Stomach smooth muscle (tissue), 2 donors: ENCODE measurements around the gene FAM163A.

ENCODE experiments used
- H3K27ac ChIP-seq: one replicate; pipeline ENCODE4 v1.7.0; 2013; ENCODE audit warnings: mild to moderate bottlenecking, low read length, inconsistent platforms
- H3K27me3 ChIP-seq, 2 donors: one replicate each; pipeline ENCODE4 v1.7.0; 2013; ENCODE audit warnings: low read length in 2 of 2; ENCODE audit not compliant: insufficient read depth in 2 of 2, control insufficient read depth in 1 of 2
- H3K36me3 ChIP-seq, 2 donors: one replicate each; pipeline ENCODE4 v1.7.0; 2013; ENCODE audit warnings: low read length in 2 of 2; ENCODE audit not compliant: control insufficient read depth in 2 of 2, insufficient read depth in 2 of 2
- H3K4me1 ChIP-seq: one replicate; pipeline ENCODE4 v1.7.0; 2013; ENCODE audit warnings: low read length; ENCODE audit not compliant: control insufficient read depth, insufficient read depth
- H3K4me3 ChIP-seq, 2 donors: one replicate each; pipeline ENCODE4 v1.7.0; 2013; ENCODE audit warnings: low read length in 2 of 2
- H3K9ac ChIP-seq, 2 donors: one replicate each; pipeline ENCODE4 v1.7.0; 2013; ENCODE audit warnings: low read length in 2 of 2, mild to moderate bottlenecking in 1 of 2
- H3K9me3 ChIP-seq, 2 donors: one replicate each; pipeline ENCODE4 v1.7.0; 2013; ENCODE audit warnings: low read length in 2 of 2; ENCODE audit not compliant: control insufficient read depth in 2 of 2
- donor health status: healthy.
- donor health status: Pancreatic carcinoma.

Gene FAM163A

GRCh38 chr1:179750630-179751029, 7.5 kb downstream of the FAM163A start:
- Histone ChIP-seq H3K4me1 (no peaks in the 10 kb centered on the region), H3K4me3 (no peak overlapping the region), H3K27me3 (peaks cover 0 to 5% of the 10 kb centered on the region in 2 donors), H3K9me3 (no peaks in the 10 kb centered on the region), H3K27ac (no peak overlapping the region), H3K9ac (no peak overlapping the region), H3K36me3 (no peaks in the 10 kb centered on the region)

GRCh38 chr1:179753061-179753460, 10.0 kb downstream of the FAM163A start:
- H3K27ac ChIP-seq = no peak overlapping the region
- no peaks in the 10 kb centered on the region for H3K36me3 ChIP-seq
- no peak overlapping the region for H3K4me3 ChIP-seq
- no peaks in the 10 kb centered on the region for H3K9me3 ChIP-seq
- no peak overlapping the region for H3K9ac ChIP-seq
- no peaks in the 10 kb centered on the region for H3K4me1 ChIP-seq
- H3K27me3 ChIP-seq = no peaks in the 10 kb centered on the region

- Histone ChIP-seq H3K36me3 (no peaks in the 10 kb centered on the region), H3K9me3 (no peaks in the 10 kb centered on the region), H3K4me1 (no peaks in the 10 kb centered on the region), H3K27me3 (no peaks in the 10 kb centered on the region), H3K9ac (no peak overlapping the region), H3K4me3 (no peak overlapping the region), H3K27ac (no peak overlapping the region)
Observed at GRCh38 chr1:179754041-179754624, 11.0 kb downstream of the FAM163A start.

GRCh38 chr1:179757933-179758332, 14.8 kb downstream of the FAM163A start:
- Histone ChIP-seq H3K36me3 (no peaks in the 10 kb centered on the region), H3K4me1 (no peaks in the 10 kb centered on the region), H3K4me3 (no peak overlapping the region), H3K27me3 (no peaks in the 10 kb centered on the region), H3K9ac (no peak overlapping the region), H3K9me3 (no peaks in the 10 kb centered on the region), H3K27ac (no peak overlapping the region)

GRCh38 chr1:179760521-179760920, 17.4 kb downstream of the FAM163A start:
- H3K27ac ChIP-seq = no peak overlapping the region
- H3K36me3 ChIP-seq = no peaks in the 10 kb centered on the region
- no peak overlapping the region for H3K9ac ChIP-seq
- H3K4me1 ChIP-seq = no peaks in the 10 kb centered on the region
- H3K4me3 ChIP-seq = no peak overlapping the region
- H3K27me3 ChIP-seq = no peaks in the 10 kb centered on the region
- H3K9me3 ChIP-seq = peaks cover 0 to 7% of the 10 kb centered on the region in 2 donors

- Histone ChIP-seq H3K9ac (no peak overlapping the region), H3K4me1 (no peaks in the 10 kb centered on the region), H3K9me3 (peaks cover 0 to 7% of the 10 kb centered on the region in 2 donors), H3K27ac (no peak overlapping the region), H3K36me3 (no peaks in the 10 kb centered on the region), H3K4me3 (no peak overlapping the region), H3K27me3 (no peaks in the 10 kb centered on the region)
Observed at GRCh38 chr1:179761296-179761695, 18.2 kb downstream of the FAM163A start.

GRCh38 chr1:179761846-179762640, 19.0 kb downstream of the FAM163A start:
- Histone ChIP-seq H3K9ac (no peak overlapping the region), H3K9me3 (peaks cover 0 to 7% of the 10 kb centered on the region in 2 donors), H3K27ac (no peak overlapping the region), H3K4me3 (no peak overlapping the region), H3K36me3 (no peaks in the 10 kb centered on the region), H3K4me1 (no peaks in the 10 kb centered on the region), H3K27me3 (peaks cover 0 to under 1% of the 10 kb centered on the region in 2 donors)

- Histone ChIP-seq H3K9ac (no peak overlapping the region), H3K9me3 (peaks cover 0 to 7% of the 10 kb centered on the region in 2 donors), H3K4me1 (no peaks in the 10 kb centered on the region), H3K27me3 (peaks cover 0 to 2% of the 10 kb centered on the region in 2 donors), H3K27ac (no peak overlapping the region), H3K4me3 (no peak overlapping the region), H3K36me3 (no peaks in the 10 kb centered on the region)
Observed at GRCh38 chr1:179767177-179767581, 24.1 kb downstream of the FAM163A start.

- peaks cover 0 to 2% of the 10 kb centered on the region in 2 donors for H3K27me3 ChIP-seq
- H3K9me3 ChIP-seq = peaks cover 0 to 12% of the 10 kb centered on the region in 2 donors
- H3K9ac ChIP-seq = no peak overlapping the region
- H3K4me3 ChIP-seq = no peak overlapping the region
- no peaks in the 10 kb centered on the region for H3K36me3 ChIP-seq
- no peak overlapping the region for H3K27ac ChIP-seq
- H3K4me1 ChIP-seq = no peaks in the 10 kb centered on the region
Observed at GRCh38 chr1:179767996-179768395, 24.9 kb downstream of the FAM163A start.

GRCh38 chr1:179770887-179771502, 27.9 kb downstream of the FAM163A start:
- no peaks in the 10 kb centered on the region for H3K36me3 ChIP-seq
- peaks cover 0 to 4% of the 10 kb centered on the region in 2 donors for H3K27me3 ChIP-seq
- H3K27ac ChIP-seq = no peak overlapping the region
- H3K9me3 ChIP-seq = peaks cover 0 to 5% of the 10 kb centered on the region in 2 donors
- no peak overlapping the region for H3K9ac ChIP-seq
- H3K4me1 ChIP-seq = no peaks in the 10 kb centered on the region
- no peak overlapping the region for H3K4me3 ChIP-seq
